Fibroblast of skin of back (primary cell): ENCODE data around the gene ZNF846. TPM values are rescaled to one million over a fixed set of nuclear protein-coding genes. Genes with fewer than 3 reads are reported as not detected.
"Not testable (repeated sequence)": the region's sequence is repeated elsewhere in the genome, so short reads cannot be mapped to it uniquely, and the experiment has no call there.

ENCODE experiments used
- DNase-seq: peaks from one replicate; pipeline ENCODE4 v3.0.0-alpha.2; 2013
- polyA plus RNA-seq, 2 experiments: library from polyadenylated mRNA; unstranded; fragments of 120-200 nt; gene quantifications; one replicate each; pipeline ENCODE4 v1.2.1, GENCODE V29; 2013; ENCODE audit not compliant: insufficient read length in 2 of 2

Gene ZNF846
- 5.3 TPM for polyA plus RNA-seq (2013, experiment 1 of 2; ENCODE audit: insufficient read length)
- 9.9 TPM for polyA plus RNA-seq (2013, experiment 2 of 2; ENCODE audit: insufficient read length)

DNA sequence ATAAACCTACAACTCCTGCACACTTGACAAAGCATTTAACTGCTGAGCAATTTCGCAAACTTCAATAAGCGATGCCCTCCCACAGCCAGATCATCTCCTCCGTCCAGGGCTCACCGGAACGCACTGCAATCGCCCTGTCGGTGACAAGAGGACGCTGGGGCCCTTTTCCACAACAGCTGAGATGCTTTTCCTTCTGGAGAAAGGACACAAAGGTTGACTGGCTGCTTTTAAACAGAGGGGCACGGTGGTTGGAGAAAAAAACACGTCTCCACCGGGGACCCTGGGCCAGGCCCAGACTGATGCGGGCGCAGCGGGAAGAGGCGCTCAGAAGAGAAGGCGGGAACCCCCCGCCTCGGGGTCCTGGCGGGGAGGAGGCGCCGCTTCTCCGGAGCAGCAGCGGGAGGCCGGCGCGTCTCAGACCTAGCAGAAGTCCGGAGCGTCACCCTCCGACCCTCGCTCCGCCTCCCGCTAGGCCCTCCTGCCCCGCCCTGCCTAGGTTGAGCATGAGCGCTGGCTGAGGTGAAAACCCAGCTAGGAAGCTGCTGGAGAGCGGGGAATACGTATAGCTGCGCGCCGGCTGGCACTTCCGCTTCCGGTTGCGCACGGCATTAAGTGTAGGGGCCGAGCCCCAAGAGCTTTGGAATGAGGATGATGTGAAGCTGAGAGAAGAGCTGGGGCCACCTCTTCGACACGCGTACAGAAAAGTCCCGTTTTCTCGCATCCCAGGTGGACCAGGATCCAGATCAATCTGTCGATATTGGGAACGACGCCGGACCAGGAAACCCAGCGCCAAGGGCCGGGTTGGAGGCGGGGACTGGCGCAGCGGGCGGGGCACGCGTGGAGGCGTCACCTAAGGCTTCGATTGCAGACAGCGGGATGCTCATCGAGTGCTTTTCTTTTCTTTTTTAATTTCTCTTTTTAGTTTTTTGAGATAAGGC lies at the start of gene ZNF846:
Gene ZNF846 (minus strand): TSS at position 564 of the 938 bp plus-strand sequence. CDS start 3,788 bp downstream, outside the sequence.
- DNase-seq: peak; percentile 96

GRCh38 chr19:9818175-9818733 lies 49.7 kb upstream of the ZNF846 start:
- DNase-seq: no peak

- DNase-seq: no peak
Observed at GRCh38 chr19:9811139-9811538, 42.6 kb upstream of the ZNF846 start.

DNA sequence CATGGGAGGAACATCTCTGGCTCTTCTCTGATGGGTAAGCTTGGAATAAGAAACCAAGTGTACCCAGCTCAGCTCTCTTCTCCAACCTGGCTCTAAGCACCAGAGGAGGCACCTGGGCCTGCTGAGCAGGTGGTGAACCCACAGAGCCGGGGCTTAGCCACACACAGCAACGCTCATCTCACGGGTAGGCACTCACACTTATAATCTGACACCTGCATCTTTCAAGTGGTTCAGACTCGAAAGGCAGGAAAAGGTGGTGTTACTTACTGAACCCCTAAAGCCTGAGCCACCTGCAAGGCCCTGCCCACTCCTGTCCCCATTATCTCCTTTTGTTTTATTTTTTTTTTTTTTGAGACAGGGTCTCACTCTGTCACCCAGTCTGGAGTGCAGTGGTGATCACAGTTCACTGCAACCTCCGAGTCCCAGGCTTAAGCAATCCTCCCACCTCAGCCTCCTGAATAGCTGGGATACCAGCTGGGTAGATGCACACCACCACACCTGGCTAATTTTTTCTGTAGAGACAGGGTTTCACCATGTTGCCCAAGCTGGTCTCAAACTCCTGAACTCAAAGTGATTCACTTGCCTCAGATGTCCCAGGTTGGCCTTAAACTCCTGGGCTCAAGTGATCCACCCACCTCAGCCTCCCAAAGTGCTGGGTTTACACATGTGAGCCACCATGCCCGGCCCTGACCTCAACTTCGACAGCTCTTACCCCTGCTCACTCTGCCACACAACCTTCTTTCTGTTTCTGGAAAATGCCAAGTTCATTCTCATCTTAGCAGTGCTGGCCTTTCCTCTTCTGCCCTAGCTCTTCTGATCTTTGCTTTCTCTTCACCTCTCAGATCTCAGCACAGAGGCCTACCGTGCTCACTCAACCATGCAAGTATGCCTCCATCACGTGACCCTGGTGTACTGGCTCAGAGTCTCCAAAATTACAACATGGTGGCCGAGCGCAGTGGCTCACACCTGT lies 40.6 kb upstream of the ZNF846 start:
- no peak for DNase-seq

- no peak for DNase-seq
Observed at GRCh38 chr19:9806803-9807202, 38.3 kb upstream of the ZNF846 start.

GRCh38 chr19:9801976-9802375 lies 33.4 kb upstream of the ZNF846 start:
- DNase-seq: no peak

DNA sequence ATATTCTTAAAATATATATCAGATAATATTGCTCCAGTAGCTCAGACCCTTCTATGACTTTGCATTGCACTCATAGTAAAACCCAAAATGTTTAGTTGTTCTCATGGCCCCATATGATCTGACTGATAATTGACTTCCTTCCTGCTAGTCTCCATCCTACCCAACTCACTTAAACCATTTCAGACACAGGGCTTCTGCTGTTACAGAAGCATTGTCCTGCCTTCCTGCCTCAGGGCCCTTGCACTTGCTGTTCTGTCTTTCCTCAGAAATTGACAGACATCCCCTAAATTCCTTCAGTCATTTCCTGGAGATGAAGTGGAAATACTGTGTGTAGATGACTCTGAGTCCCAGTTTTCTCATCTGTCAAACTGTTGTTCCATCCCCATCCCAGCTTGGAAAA lies 30.6 kb upstream of the ZNF846 start:
- no peak for DNase-seq

DNA sequence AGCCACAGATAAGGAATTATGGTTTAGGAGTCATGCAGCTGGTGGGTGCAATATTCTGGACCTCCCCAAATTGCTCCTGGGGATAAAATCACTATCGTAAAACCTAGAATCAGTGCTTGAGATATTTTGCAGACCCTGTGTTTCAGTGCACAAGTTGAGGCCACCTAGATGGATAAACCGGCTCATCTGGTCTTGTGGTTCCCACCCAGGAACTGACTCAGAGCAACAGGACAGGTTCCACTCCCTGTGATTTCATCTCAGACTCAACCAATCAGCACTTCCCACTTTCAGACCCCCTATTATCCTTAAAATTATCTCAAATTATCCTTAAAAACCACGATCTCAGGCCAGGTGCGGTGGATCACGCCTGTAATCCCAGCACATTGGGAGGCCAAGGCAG lies 29.3 kb upstream of the ZNF846 start:
- DNase-seq: no peak

DNA sequence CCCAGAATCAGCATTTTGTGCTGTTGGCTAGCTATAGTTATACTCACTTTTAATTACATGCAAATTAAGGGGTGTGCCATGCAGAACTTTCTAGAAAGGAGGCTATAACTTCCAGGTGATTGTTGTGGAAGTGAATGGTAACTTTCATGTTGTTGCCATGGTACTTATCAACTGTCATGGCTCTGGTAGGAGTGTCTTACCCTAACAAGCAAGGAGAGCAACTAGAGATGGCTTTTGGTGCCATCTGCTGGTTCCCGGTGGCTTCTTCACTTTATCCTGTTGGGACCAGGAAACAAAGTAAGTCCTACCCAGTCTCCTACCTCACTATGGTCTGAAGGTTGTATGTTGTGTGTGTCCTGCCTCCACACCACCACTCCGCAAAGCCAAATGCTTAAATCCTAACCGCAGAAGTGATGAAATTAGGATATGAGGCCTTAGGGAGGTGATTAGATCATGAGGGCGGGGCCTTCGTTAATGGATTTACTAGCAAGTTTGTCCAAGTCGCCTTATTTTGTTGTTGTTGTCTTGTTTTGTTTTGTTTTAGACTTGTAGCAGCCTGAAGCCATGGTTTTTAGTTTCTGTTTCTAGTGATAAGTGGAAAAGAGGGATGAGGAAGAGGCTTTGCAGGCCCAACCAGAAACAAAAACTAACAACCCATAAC lies 27.7 kb upstream of the ZNF846 start:
- peak; percentile 87 for DNase-seq

- DNase-seq: peak; percentile 66
Observed at GRCh38 chr19:9793071-9793591, 24.6 kb upstream of the ZNF846 start.

- DNase-seq: peak; percentile 92
Observed at GRCh38 chr19:9792206-9793070, 23.9 kb upstream of the ZNF846 start.

GRCh38 chr19:9791552-9792205 lies 23.1 kb upstream of the ZNF846 start:
- DNase-seq: peak; percentile 95

DNA sequence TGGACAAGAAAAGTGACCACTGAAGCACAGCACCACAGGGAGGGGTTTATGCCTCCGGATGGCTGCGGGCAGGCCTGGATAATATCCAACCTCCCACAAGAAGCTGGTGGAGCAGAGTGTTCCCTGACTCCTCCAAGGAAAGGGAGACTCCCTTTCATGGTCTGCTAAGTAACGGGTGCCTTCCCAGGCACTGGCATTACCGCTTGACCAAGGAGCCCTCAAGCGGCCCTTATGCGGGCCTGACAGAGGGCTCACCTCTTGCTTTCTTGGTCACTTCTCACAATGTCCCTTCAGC lies 22.5 kb upstream of the ZNF846 start:
- DNase-seq: not testable (repeated sequence)

DNA sequence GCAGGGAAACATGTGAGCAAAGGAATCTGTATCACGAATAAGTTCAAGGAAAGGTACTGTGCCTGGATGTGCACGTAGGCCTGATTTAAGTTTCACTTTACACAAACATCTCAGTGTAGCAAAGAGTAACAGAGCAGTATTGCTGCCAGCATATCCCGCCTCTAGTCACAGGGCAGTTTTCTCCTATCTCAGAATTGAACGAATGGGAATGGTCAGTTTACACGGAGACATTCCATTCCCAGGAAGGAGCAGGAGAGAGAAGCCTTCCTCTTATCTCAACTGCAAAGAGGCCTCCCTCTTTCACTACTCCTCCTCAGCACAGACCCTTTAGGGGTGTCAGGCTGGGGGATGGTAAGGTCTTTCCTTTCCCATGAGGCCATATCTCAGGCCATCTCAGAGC lies 21.0 kb upstream of the ZNF846 start:
- not testable (repeated sequence) for DNase-seq

GRCh38 chr19:9789066-9789465 lies 20.5 kb upstream of the ZNF846 start:
- no peak for DNase-seq

GRCh38 chr19:9788604-9789003 lies 20.1 kb upstream of the ZNF846 start:
- DNase-seq: not testable (repeated sequence)

GRCh38 chr19:9786819-9787218 lies 18.3 kb upstream of the ZNF846 start:
- no peak for DNase-seq

DNA sequence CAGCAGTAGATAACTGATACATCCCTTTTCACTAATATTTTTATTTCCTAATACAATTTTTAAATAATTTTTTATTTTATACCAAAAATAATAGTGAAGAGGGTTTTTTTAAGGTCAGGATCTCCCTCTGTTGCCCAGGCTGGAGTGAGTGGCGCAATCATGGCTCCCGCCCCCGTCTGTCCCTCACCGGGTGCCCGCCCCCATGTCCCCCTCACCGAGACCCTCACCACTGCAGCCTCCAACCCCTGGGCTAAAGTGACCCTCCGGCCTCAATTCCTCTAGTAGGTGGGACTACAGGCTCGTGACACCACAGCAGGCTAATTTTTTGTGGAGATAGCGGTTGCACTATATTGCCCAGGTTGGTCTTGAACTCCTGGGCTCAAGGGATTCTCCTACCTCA lies 17.8 kb upstream of the ZNF846 start:
- DNase-seq: no peak

DNA sequence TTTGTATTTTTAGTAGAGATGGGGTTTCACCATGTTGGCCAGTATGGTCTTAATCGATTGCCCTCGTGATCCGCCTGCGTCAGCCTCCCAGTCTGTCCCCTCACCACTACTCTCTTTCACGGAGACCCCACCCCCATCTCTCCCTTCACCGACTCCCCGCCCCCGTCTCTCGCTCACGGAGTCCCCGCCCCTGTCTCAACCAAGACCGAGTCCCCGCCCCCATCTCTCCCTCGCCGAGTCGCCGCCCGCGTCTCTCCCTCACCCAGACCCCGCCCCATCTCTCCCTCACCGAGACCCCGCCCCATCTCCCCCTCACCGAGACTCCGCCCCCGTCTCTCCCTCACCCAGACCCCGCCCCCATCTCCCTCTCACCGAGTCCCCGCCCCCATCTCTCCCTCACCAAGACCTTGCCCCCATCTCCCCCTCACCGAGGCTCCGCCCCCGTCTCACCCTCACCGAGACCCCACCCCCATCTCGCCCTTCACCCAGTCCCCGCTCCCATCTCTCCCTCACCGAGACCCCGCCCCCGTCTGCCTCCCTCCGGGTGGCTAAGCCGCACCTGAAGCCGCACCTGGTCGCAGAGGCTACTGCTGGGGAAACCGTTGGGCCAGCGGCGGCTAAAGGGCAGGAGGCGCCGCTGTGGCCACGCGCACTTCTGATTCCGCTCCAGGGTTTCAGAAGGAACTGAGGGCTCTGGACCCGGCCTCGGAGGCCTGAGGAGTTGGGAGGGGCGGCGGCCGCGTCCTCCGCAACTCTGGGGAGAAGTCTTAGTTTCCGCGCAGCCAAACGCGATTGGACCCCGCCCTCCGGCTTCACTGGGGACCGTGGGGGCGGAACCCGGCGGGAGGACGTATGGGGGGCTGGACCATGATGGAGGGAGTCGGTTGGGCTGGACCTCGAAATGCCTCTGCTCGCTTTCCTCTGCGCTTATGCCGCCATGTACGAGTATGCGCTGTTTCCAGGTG lies 17.1 kb upstream of the ZNF846 start:
- peak; percentile 94 for DNase-seq
